Lower leg skin (tissue), 3 donors: ENCODE measurements around the gene RIMKLB.

Source experiments
- POLR2A ChIP-seq, 2 donors: fragments of 450-650 bp; IDR thresholded peaks; one replicate each; pipeline ENCODE4 v1.6.1; 2016 to 2017; ENCODE audit warnings: antibody characterized with exemption in 2 of 2, mild to moderate bottlenecking in 1 of 2, moderate library complexity in 1 of 2
- TF ChIP-seq, protein P1 (sequence below), 3 donors: fragments of 450-650 bp; IDR thresholded peaks; one replicate each; pipeline ENCODE4 v1.5.1; 2016; ENCODE audit warnings: antibody characterized with exemption in 3 of 3, mild to moderate bottlenecking in 3 of 3, moderate library complexity in 2 of 3

DNA sequence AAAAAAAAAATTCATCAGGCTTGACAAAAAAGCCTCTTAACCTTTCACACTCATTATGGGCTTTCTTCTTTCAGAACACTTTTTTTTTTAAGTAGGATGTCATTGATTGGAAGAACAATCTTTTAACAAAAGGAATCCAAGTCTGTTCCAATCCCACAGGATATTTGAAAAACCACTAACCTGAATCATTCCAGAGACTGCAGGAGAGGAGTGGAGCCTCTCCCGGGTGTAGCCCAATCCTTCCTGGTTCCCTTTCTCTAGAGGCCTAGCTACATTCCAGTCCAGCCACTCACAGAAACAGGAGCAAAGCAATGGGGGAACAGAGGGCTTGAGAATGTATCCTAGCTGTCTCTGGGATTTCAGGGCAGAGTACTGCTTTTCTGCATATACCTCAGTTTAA is 39.4 kb upstream of the RIMKLB start:
- TF ChIP-seq, protein P1, sequence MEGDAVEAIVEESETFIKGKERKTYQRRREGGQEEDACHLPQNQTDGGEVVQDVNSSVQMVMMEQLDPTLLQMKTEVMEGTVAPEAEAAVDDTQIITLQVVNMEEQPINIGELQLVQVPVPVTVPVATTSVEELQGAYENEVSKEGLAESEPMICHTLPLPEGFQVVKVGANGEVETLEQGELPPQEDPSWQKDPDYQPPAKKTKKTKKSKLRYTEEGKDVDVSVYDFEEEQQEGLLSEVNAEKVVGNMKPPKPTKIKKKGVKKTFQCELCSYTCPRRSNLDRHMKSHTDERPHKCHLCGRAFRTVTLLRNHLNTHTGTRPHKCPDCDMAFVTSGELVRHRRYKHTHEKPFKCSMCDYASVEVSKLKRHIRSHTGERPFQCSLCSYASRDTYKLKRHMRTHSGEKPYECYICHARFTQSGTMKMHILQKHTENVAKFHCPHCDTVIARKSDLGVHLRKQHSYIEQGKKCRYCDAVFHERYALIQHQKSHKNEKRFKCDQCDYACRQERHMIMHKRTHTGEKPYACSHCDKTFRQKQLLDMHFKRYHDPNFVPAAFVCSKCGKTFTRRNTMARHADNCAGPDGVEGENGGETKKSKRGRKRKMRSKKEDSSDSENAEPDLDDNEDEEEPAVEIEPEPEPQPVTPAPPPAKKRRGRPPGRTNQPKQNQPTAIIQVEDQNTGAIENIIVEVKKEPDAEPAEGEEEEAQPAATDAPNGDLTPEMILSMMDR (IDR thresholded peaks at IDR 0.05): no peak
- no peak for TF ChIP-seq POLR2A (IDR thresholded peaks at IDR 0.05)
